Fibroblast of lung (primary cell): Measurements from ENCODE around the gene TBC1D23. TPM values are rescaled to one million over a fixed set of nuclear protein-coding genes. Genes with fewer than 3 reads are reported as not detected.

Experiments
- DNase-seq, 2 donors: peaks; one replicate each; pipeline versions ENCODE4 v3.0.0 to v3.0.0-alpha.2; 2010; ENCODE audit warnings: low read depth in 2 of 2
- H2AFZ ChIP-seq: 2 replicates; pipeline ENCODE4 v1.5.1; 2012; ENCODE audit warnings: low read length, control low read depth, inconsistent platforms
- H3K27ac ChIP-seq: 2 replicates; pipeline ENCODE4 v1.5.1; 2011; ENCODE audit warnings: low read length, control low read depth; ENCODE audit not compliant: insufficient read depth
- H3K27me3 ChIP-seq: 2 replicates; pipeline ENCODE4 v1.5.1; 2011; ENCODE audit warnings: mild to moderate bottlenecking, low read length; ENCODE audit not compliant: control insufficient read depth, insufficient read depth
- H3K36me3 ChIP-seq: 2 replicates; pipeline ENCODE4 v1.5.1; 2011; ENCODE audit warnings: low read length; ENCODE audit not compliant: control insufficient read depth, insufficient read depth
- H3K4me1 ChIP-seq: 2 replicates; pipeline ENCODE4 v1.5.1; 2011; ENCODE audit warnings: low read length; ENCODE audit not compliant: control insufficient read depth, insufficient read depth; ENCODE audit errors: extremely low read depth
- H3K4me2 ChIP-seq: 2 replicates; pipeline ENCODE4 v1.5.1; 2011; ENCODE audit warnings: low read length, control low read depth; ENCODE audit not compliant: insufficient read depth; ENCODE audit errors: extremely low read depth
- H3K4me3 ChIP-seq, 4 experiments: fragments of 200-600 bp in 1 of 4; sonication (generic) in 1 of 4; replicated peaks in 1 of 4; 2 replicates each; pipeline ENCODE4 v1.5.1; 2011 to 2016; ENCODE audit warnings: low read length in 4 of 4, low read depth in 3 of 4, mild to moderate bottlenecking in 3 of 4, control low read depth in 2 of 4, inconsistent platforms in 1 of 4, mixed read lengths in 1 of 4; ENCODE audit not compliant: insufficient read depth in 1 of 4; ENCODE audit errors: control extremely low read depth in 1 of 4
- H3K79me2 ChIP-seq: 2 replicates; pipeline ENCODE4 v1.5.1; 2012; ENCODE audit warnings: mild to moderate bottlenecking, low read length, inconsistent platforms; ENCODE audit not compliant: control insufficient read depth, insufficient read depth
- H3K9ac ChIP-seq: 2 replicates; pipeline ENCODE4 v1.5.1; 2011; ENCODE audit warnings: mild to moderate bottlenecking, low read length, control low read depth; ENCODE audit not compliant: insufficient read depth
- H3K9me3 ChIP-seq: 2 replicates; pipeline ENCODE4 v1.5.1; 2012; ENCODE audit warnings: low read depth, low read length; ENCODE audit not compliant: control insufficient read depth, insufficient read depth
- H4K20me1 ChIP-seq: 2 replicates; pipeline ENCODE4 v1.5.1; 2011; ENCODE audit warnings: low read length; ENCODE audit not compliant: control insufficient read depth, insufficient read depth; ENCODE audit errors: extremely low read depth
- CTCF ChIP-seq, 2 donors: IDR thresholded peaks in 1 of 2; conservative IDR thresholded peaks in 1 of 2; 1 replicate in 1 of 2; 2 replicates in 1 of 2; pipeline ENCODE4 v1.5.1; 2011 to 2012; ENCODE audit warnings: low read length in 2 of 2, control low read depth in 1 of 2, inconsistent platforms in 1 of 2, low read depth in 1 of 2, mild to moderate bottlenecking in 1 of 2
- EZH2 ChIP-seq: IDR thresholded peaks from 2 replicates; pipeline ENCODE4 v1.5.1; 2012; ENCODE audit warnings: low read length, control low read depth, mild to moderate bottlenecking; ENCODE audit errors: missing control alignments
- polyA plus RNA-seq, 2 donors: library from polyadenylated mRNA; depleted of rRNA in 1 of 2; stranded (reverse) in 1 of 2; unstranded in 1 of 2; fragments of >200 nt; gene quantifications; 2 replicates each; pipeline ENCODE4 v1.2.1, GENCODE V29; 2011 to 2012; ENCODE audit warnings: missing spikeins in 1 of 2
- total RNA-seq: library from RNA; depleted of rRNA; stranded (reverse); fragments of >200 nt; gene quantifications from 2 replicates; pipeline ENCODE4 v1.2.1, GENCODE V29; 2014

The TBC1D23 gene
- total and polyA plus RNA-seq, 2 donors (not counting 1 experiment from before 2014, with no cell fraction given), result 54.9 to 121 TPM

GRCh38 chr3:100310355-100310965 lies 49.7 kb downstream of the TBC1D23 start:
- no peak for TF ChIP-seq EZH2
- no peak for TF ChIP-seq CTCF (conservative IDR thresholded peaks at IDR 0.05 in 1 of 2, IDR thresholded peaks at IDR 0.05 in 1 of 2; ENCODE audit: low read depth in 1 of 2, low read length in 2 of 2)
- Histone ChIP-seq H3K4me2 (peak overlapping the region; percentile 17), H3K9ac (no peak overlapping the region), H3K36me3 (peaks cover 3% of the 10 kb centered on the region), H3K27me3 (no peaks in the 10 kb centered on the region), H3K9me3 (no peaks in the 10 kb centered on the region), H3K4me3 (no peak overlapping the region), H3K27ac (no peak overlapping the region), H3K79me2 (no peaks in the 10 kb centered on the region), H4K20me1 (no peaks in the 10 kb centered on the region), H3K4me1 (peaks cover 2% of the 10 kb centered on the region), H2AFZ (no peak overlapping the region)
- no peak for DNase-seq

GRCh38 chr3:100311011-100311410 lies 50.2 kb downstream of the TBC1D23 start:
- TF ChIP-seq CTCF (conservative IDR thresholded peaks at IDR 0.05 in 1 of 2, IDR thresholded peaks at IDR 0.05 in 1 of 2; ENCODE audit: low read depth in 1 of 2, low read length in 2 of 2) (no peak), EZH2 (no peak)
- Histone ChIP-seq H3K27me3 (no peaks in the 10 kb centered on the region), H3K79me2 (no peaks in the 10 kb centered on the region), H3K4me2 (peak overlapping the region; percentile 61), H2AFZ (no peak overlapping the region), H3K9ac (no peak overlapping the region), H3K9me3 (no peaks in the 10 kb centered on the region), H4K20me1 (no peaks in the 10 kb centered on the region), H3K27ac (no peak overlapping the region), H3K36me3 (peaks cover 3% of the 10 kb centered on the region), H3K4me1 (peaks cover 2% of the 10 kb centered on the region), H3K4me3 (no peak overlapping the region)
- DNase-seq, result peak in 1 of 2 donors; percentile 7

GRCh38 chr3:100316641-100317069 lies 55.9 kb downstream of the TBC1D23 start:
- no peaks in the 10 kb centered on the region for H4K20me1 ChIP-seq
- H3K9ac ChIP-seq, result no peak overlapping the region
- H3K9me3 ChIP-seq, result no peaks in the 10 kb centered on the region
- no peak overlapping the region for H3K4me2 ChIP-seq
- no peak overlapping the region for H2AFZ ChIP-seq
- H3K27ac ChIP-seq, result no peak overlapping the region
- H3K27me3 ChIP-seq, result no peaks in the 10 kb centered on the region
- no peaks in the 10 kb centered on the region for H3K4me1 ChIP-seq
- TF ChIP-seq CTCF (conservative IDR thresholded peaks at IDR 0.05 in 1 of 2, IDR thresholded peaks at IDR 0.05 in 1 of 2; ENCODE audit: low read depth in 1 of 2, low read length in 2 of 2) (peak; percentile 65 to 76), EZH2 (no peak)
- peaks cover 2% of the 10 kb centered on the region for H3K36me3 ChIP-seq
- H3K4me3 ChIP-seq, result no peak overlapping the region
- peak; percentile 53 to 80 for DNase-seq
- no peaks in the 10 kb centered on the region for H3K79me2 ChIP-seq
